Body of pancreas (tissue), 4 donors: ENCODE measurements around the gene FPGT.

Source experiments
- CTCF ChIP-seq, 7 experiments: fragments of 450-650 bp in 4 of 7; fragments of 200-600 bp in 3 of 7; sonication (generic) in 3 of 7; IDR thresholded peaks; one replicate each; pipeline ENCODE4 v1.5.1; 2016 to 2019; ENCODE audit warnings: antibody characterized with exemption in 7 of 7
- POLR2A ChIP-seq, 3 donors: fragments of 450-650 bp; IDR thresholded peaks; one replicate each; pipeline ENCODE4 v1.6.1; 2016; ENCODE audit warnings: antibody characterized with exemption in 3 of 3, mild to moderate bottlenecking in 2 of 3

GRCh38 chr1:74223453-74223852 lies 25.4 kb downstream of the FPGT start:
- TF ChIP-seq CTCF (IDR thresholded peaks at IDR 0.05), result no peak
- TF ChIP-seq POLR2A (IDR thresholded peaks at IDR 0.05), result no peak
